PC-9 (cell line): ENCODE results near the gene ST6GALNAC6. TPM values are rescaled to one million over a fixed set of nuclear protein-coding genes. Genes with fewer than 3 reads are reported as not detected.

Source experiments
- BruUV-seq: library from RNA; stranded (reverse); fragments of 400-500 nt; replicated peaks from 2 replicates; lab custom pipeline; 2021; lab: Mats Ljungman, UMichigan
- CTCF ChIA-PET: fragments of 300-600 bp; sonication (Branson Sonifier 250); formaldehyde crosslinking; loops from one replicate; lab custom pipeline; 2022; ENCODE audit warnings: antibody characterized with exemption; lab: Charles Lee
- POLR2A ChIA-PET: fragments of 300-600 bp; sonication (Branson Sonifier 250); formaldehyde crosslinking; loops from one replicate; lab custom pipeline; 2022; ENCODE audit warnings: antibody characterized with exemption; ENCODE audit not compliant: unreplicated experiment; lab: Charles Lee
- DNase-seq, 2 experiments: peaks; one replicate each; pipeline versions ENCODE4 v3.0.0 to v3.0.0-alpha.2; 2015 to 2022; ENCODE audit warnings: mixed read lengths in 1 of 2
- H2AFZ ChIP-seq: fragments of 200-600 bp; sonication (generic); 2 replicates; pipeline ENCODE4 v1.8.1; 2017; ENCODE audit warnings: antibody characterized with exemption
- H3F3A ChIP-seq: fragments of 200-600 bp; sonication (generic); 2 replicates; pipeline ENCODE4 v1.8.1; 2017; ENCODE audit warnings: antibody characterized with exemption, mild to moderate bottlenecking, low read depth; ENCODE audit not compliant: insufficient read depth
- H3K27ac ChIP-seq: fragments of 200-600 bp; sonication (generic); 2 replicates; pipeline ENCODE4 v1.6.1; 2016; ENCODE audit warnings: mixed run types
- H3K27me3 ChIP-seq: fragments of 200-600 bp; sonication (generic); 2 replicates; pipeline ENCODE4 v1.6.1; 2016; ENCODE audit warnings: low read depth, mixed run types; ENCODE audit not compliant: insufficient read depth
- H3K36me3 ChIP-seq: fragments of 200-600 bp; sonication (generic); 2 replicates; pipeline ENCODE4 v1.6.1; 2016; ENCODE audit warnings: low read depth, mixed run types
- H3K4me1 ChIP-seq: fragments of 200-600 bp; sonication (generic); replicated peaks from 2 replicates; pipeline ENCODE4 v1.6.1; 2016; ENCODE audit warnings: mixed run types; ENCODE audit not compliant: insufficient read depth
- H3K4me2 ChIP-seq: fragments of 200-600 bp; sonication (generic); 2 replicates; pipeline ENCODE4 v1.6.1; 2017; ENCODE audit warnings: mixed run types
- H3K4me3 ChIP-seq: fragments of 200-600 bp; sonication (generic); 2 replicates; pipeline ENCODE4 v1.6.1; 2016; ENCODE audit warnings: mixed run types
- H3K79me2 ChIP-seq: fragments of 200-600 bp; sonication (generic); 2 replicates; pipeline ENCODE4 v1.6.1; 2017; ENCODE audit warnings: low read depth, mixed run types
- H3K9me2 ChIP-seq: fragments of 200-600 bp; sonication (generic); 2 replicates; pipeline ENCODE4 v1.8.1; 2017; ENCODE audit warnings: mild to moderate bottlenecking; ENCODE audit not compliant: insufficient read depth
- H3K9me3 ChIP-seq: fragments of 200-600 bp; sonication (generic); 2 replicates; pipeline ENCODE4 v1.8.1; 2016; ENCODE audit warnings: low read depth; ENCODE audit not compliant: insufficient read depth
- H4K20me1 ChIP-seq: fragments of 200-600 bp; sonication (generic); 2 replicates; pipeline ENCODE4 v1.8.1; 2017; ENCODE audit not compliant: insufficient read depth
- CTCF ChIP-seq: fragments of 200-600 bp; sonication (generic); conservative IDR thresholded peaks from 2 replicates; pipeline ENCODE4 v1.6.1; 2017; ENCODE audit warnings: mixed run types, antibody characterized with exemption, mild to moderate bottlenecking, moderate library complexity
- EZH2 ChIP-seq: fragments of 200-600 bp; sonication (generic); IDR thresholded peaks from 2 replicates; pipeline ENCODE4 v1.8.0; 2017; ENCODE audit warnings: antibody characterized with exemption, low read depth
- intact Hi-C: fragments of 100-400 bp; cut with micrococcal nuclease; formaldehyde crosslinking; loops from one replicate; pipeline ENCODE4 v1.10.0; 2022; ENCODE audit not compliant: unreplicated experiment
- total RNA-seq: library from RNA; stranded (reverse); gene quantifications from 2 replicates; pipeline ENCODE4 v1.2.3, GENCODE V29; 2021

The ST6GALNAC6 gene
- total RNA-seq, 1 experiment from 2014 or later: 23.3 TPM

GRCh38 chr9:127941961-127942215, 42.5 kb upstream of the ST6GALNAC6 start:
- BruUV-seq: no TSS peak
- intact Hi-C loops: loop anchor here (2.0 kb wide), 1 partner anchor 141 kb away; no protein-coding TSS in a partner anchor
- peaks cover 5% of the 10 kb centered on the region for H4K20me1 ChIP-seq
- H3K9me2 ChIP-seq: no peaks in the 10 kb centered on the region
- no peak for TF ChIP-seq CTCF
- TF ChIP-seq EZH2: no peak
- CTCF ChIA-PET: interaction anchor here (0.6 kb wide), 1 partner anchor 92 kb away, joined by 3 read pairs; no protein-coding TSS in a partner anchor
- peaks cover 1% of the 10 kb centered on the region for H3K4me1 ChIP-seq
- peaks cover 31% of the 10 kb centered on the region; the same call in 1 of the 2 replicates for H3K36me3 ChIP-seq
- POLR2A ChIA-PET: no interaction called here
- H3K27ac ChIP-seq: no peak overlapping the region
- H3K9me3 ChIP-seq: no peaks in the 10 kb centered on the region
- no peaks in the 10 kb centered on the region for H3K27me3 ChIP-seq
- no peak overlapping the region for H2AFZ ChIP-seq
- H3K4me2 ChIP-seq: no peak overlapping the region
- H3K4me3 ChIP-seq: no peak overlapping the region
- DNase-seq: no peak
- peaks cover 63% of the 10 kb centered on the region for H3F3A ChIP-seq
- H3K79me2 ChIP-seq: peaks cover 6% of the 10 kb centered on the region

- TF ChIP-seq CTCF (no peak), EZH2 (no peak)
- peaks cover 25% of the 10 kb centered on the region; the same call in 1 of the 2 replicates for H3K36me3 ChIP-seq
- H4K20me1 ChIP-seq: peaks cover 5% of the 10 kb centered on the region
- BruUV-seq: no TSS peak
- no peaks in the 10 kb centered on the region for H3K27me3 ChIP-seq
- H3K4me2 ChIP-seq: no peak overlapping the region
- no peak overlapping the region for H3K4me3 ChIP-seq
- H3K27ac ChIP-seq: no peak overlapping the region; the same call in 1 of the 2 replicates
- peaks cover 12% of the 10 kb centered on the region for H3K79me2 ChIP-seq
- ChIA-PET CTCF (interaction anchor here (0.6 to 0.8 kb wide), 2 partner anchors 92 to 170 kb away, joined by 3 read pairs; no protein-coding TSS in a partner anchor), POLR2A (no interaction called here)
- peaks cover 7% of the 10 kb centered on the region for H3K4me1 ChIP-seq
- intact Hi-C loops: no loop called here
- no peak overlapping the region for H2AFZ ChIP-seq
- no peaks in the 10 kb centered on the region for H3K9me2 ChIP-seq
- DNase-seq: no peak
- peaks cover 63% of the 10 kb centered on the region for H3F3A ChIP-seq
- H3K9me3 ChIP-seq: no peaks in the 10 kb centered on the region
Observed at GRCh38 chr9:127941062-127941960, 41.9 kb upstream of the ST6GALNAC6 start.

- POLR2A ChIA-PET: no interaction called here
- H3K27me3 ChIP-seq: no peaks in the 10 kb centered on the region
- H3K4me1 ChIP-seq: peaks cover 12% of the 10 kb centered on the region
- DNase-seq: no peak
- H3K36me3 ChIP-seq: peaks cover 25% of the 10 kb centered on the region; the same call in 1 of the 2 replicates
- H3F3A ChIP-seq: peaks cover 63% of the 10 kb centered on the region
- H3K4me2 ChIP-seq: no peak overlapping the region
- intact Hi-C loops: no loop called here
- no peak overlapping the region for H3K4me3 ChIP-seq
- H2AFZ ChIP-seq: no peak overlapping the region
- no TSS peak for BruUV-seq
- H3K9me3 ChIP-seq: no peaks in the 10 kb centered on the region
- TF ChIP-seq EZH2: no peak
- TF ChIP-seq CTCF: no peak
- CTCF ChIA-PET: interaction anchor here (0.8 kb wide), 1 partner anchor 170 kb away, joined by 3 read pairs; no protein-coding TSS in a partner anchor
- H4K20me1 ChIP-seq: peaks cover 5% of the 10 kb centered on the region
- H3K79me2 ChIP-seq: peaks cover 19% of the 10 kb centered on the region
- H3K27ac ChIP-seq: no peak overlapping the region; the same call in 1 of the 2 replicates
- no peaks in the 10 kb centered on the region for H3K9me2 ChIP-seq
Observed at GRCh38 chr9:127940593-127940992, 41.2 kb upstream of the ST6GALNAC6 start.
